Stimulated activated CD4-positive, alpha-beta T cell treated with anti-CD3 and anti-CD28 coated beads, Interleukin-2, amount 100 ng/mL, for 48 hours (primary cell): ENCODE results near the gene VGLL4.
"Not testable (repeated sequence)": the region's sequence is repeated elsewhere in the genome, so short reads cannot be mapped to it uniquely, and the experiment has no call there.

Experiments
- DNase-seq, 2 donors: peaks; one replicate each; pipeline ENCODE4 v3.0.0-alpha.2; 2020

VGLL4 gene

GRCh38 chr3:11582191-11582968 is 61.3 kb downstream of the VGLL4 start:
- DNase-seq = no peak

GRCh38 chr3:11581237-11582190 is 62.2 kb downstream of the VGLL4 start:
- DNase-seq = no peak

- DNase-seq = no peak
These were observed 63.1 kb downstream of the VGLL4 start for GRCh38 chr3:11580645-11581044.

- no peak for DNase-seq
These were observed 65.5 kb downstream of the VGLL4 start for GRCh38 chr3:11578169-11578568.

GRCh38 chr3:11576453-11576852 is 67.3 kb downstream of the VGLL4 start:
- DNase-seq = no peak

- no peak for DNase-seq
These were observed 68.0 kb downstream of the VGLL4 start for GRCh38 chr3:11575677-11576076.

- DNase-seq = no peak
These were observed 68.6 kb downstream of the VGLL4 start for GRCh38 chr3:11574981-11575669.

GRCh38 chr3:11572660-11573059 is 71.1 kb downstream of the VGLL4 start:
- DNase-seq = not testable (repeated sequence)

- DNase-seq = no peak
These were observed 72.8 kb downstream of the VGLL4 start for GRCh38 chr3:11570789-11571495.

GRCh38 chr3:11570251-11570650 is 73.5 kb downstream of the VGLL4 start:
- DNase-seq = no peak

GRCh38 chr3:11569156-11569741 is 74.5 kb downstream of the VGLL4 start:
- no peak for DNase-seq

- no peak for DNase-seq
These were observed 75.1 kb downstream of the VGLL4 start for GRCh38 chr3:11568503-11569155.

- DNase-seq = no peak
These were observed 75.9 kb downstream of the VGLL4 start for GRCh38 chr3:11567516-11568467.

GRCh38 chr3:11566916-11567315 is 76.8 kb downstream of the VGLL4 start:
- no peak for DNase-seq

- no peak for DNase-seq
These were observed 77.2 kb downstream of the VGLL4 start for GRCh38 chr3:11566478-11566877.

GRCh38 chr3:11565932-11566331 is 77.8 kb downstream of the VGLL4 start:
- no peak for DNase-seq

GRCh38 chr3:11565492-11565891 is 78.2 kb downstream of the VGLL4 start:
- DNase-seq = no peak

GRCh38 chr3:11565072-11565471 is 78.6 kb downstream of the VGLL4 start:
- no peak for DNase-seq

GRCh38 chr3:11564577-11565001 is 79.1 kb downstream of the VGLL4 start:
- no peak for DNase-seq

- no peak for DNase-seq
These were observed 79.9 kb downstream of the VGLL4 start for GRCh38 chr3:11563865-11564185.
